Bone marrow (tissue), 2 donors: Measurements from ENCODE around the gene GALNTL6.
"Not testable (repeated sequence)": the region's sequence is repeated elsewhere in the genome, so short reads cannot be mapped to it uniquely, and the experiment has no call there.

Source experiments
- DNase-seq, 2 donors: peaks; one replicate each; lab custom pipeline; 2025; lab: John Stamatoyannopoulos, UW

The GALNTL6 gene

GRCh38 chr4:173019664-173020063, 1206.5 kb downstream of the GALNTL6 start:
- DNase-seq = no peak

DNA sequence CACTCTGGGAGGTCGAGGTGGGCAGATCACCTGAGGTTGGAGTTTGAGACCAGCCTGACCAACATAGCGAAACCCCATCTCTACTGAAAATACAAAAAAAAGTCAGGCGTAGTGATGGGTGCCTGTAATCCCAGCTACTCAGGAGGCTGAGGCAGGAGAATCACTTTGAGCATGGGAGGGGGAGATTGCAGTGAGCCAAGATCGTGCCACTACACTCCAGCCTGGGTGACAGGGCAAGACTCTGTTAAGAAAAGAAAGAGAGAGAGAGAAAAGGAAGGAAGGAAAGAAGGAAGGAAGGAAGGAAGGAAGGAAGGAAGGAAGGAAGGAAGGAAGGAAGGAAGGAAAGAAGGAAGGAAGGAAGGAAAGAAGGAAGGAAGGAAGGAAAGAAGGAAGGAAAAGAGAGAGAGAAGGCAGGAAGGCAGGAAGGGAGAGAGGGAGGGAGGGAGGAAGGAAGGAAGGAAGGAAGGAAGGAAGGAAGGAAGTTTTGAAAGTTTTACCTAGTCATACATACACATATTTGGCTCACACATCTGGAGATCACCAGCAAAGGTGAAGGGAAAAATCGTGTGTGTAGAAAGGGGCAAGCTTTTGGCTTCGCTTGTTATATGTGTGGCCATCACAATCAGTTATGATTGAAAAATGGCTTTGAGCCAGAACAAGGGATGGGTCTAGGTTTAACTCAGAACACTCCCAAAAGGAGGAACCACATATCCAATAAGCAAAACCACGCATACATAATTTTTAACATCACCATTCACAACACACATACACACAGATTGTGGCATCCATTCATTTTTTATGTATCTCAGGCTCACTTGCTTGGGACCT, 1208.8 kb downstream of the GALNTL6 start:
- not testable (repeated sequence) for DNase-seq

GRCh38 chr4:173024203-173024602, 1211.0 kb downstream of the GALNTL6 start:
- no peak for DNase-seq

- peak in 1 of 2 donors; percentile 41 for DNase-seq
Observed at GRCh38 chr4:173025131-173025530, 1211.9 kb downstream of the GALNTL6 start.

GRCh38 chr4:173037242-173037641, 1224.0 kb downstream of the GALNTL6 start:
- no peak for DNase-seq

DNA sequence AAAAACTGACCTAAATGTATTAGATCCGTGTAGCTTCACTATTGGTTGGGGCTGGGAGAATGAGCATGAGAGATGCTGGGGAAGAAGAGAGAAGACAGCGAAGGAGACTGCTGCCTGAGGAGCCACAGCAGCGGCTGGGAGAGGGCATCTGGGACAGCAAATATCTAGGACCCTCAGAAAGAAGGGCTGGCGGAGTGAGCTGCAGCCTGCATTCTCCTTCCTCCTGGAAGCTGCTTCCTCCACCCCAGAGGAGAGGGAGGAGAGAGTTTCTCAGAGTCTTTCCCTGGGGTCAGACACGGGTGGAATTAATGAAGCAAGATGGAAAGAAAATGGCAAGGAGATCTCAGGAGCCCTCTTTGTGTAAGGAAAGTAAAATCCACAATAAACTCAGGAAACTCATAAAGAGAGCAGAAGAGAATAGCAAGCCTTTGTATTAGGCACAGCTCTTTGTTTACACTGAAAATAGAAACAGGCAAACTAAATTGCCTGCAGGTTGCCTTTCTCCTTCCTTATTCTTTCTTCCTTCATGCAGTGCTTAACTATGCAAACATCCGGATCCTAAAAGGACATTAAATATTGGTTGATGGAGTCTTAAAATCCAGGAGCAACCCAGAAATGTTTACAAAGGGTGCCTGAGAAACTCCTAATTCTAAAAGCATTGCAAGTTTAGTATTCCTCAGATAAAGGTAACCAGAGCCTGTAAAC, 1225.1 kb downstream of the GALNTL6 start:
- DNase-seq = no peak

DNA sequence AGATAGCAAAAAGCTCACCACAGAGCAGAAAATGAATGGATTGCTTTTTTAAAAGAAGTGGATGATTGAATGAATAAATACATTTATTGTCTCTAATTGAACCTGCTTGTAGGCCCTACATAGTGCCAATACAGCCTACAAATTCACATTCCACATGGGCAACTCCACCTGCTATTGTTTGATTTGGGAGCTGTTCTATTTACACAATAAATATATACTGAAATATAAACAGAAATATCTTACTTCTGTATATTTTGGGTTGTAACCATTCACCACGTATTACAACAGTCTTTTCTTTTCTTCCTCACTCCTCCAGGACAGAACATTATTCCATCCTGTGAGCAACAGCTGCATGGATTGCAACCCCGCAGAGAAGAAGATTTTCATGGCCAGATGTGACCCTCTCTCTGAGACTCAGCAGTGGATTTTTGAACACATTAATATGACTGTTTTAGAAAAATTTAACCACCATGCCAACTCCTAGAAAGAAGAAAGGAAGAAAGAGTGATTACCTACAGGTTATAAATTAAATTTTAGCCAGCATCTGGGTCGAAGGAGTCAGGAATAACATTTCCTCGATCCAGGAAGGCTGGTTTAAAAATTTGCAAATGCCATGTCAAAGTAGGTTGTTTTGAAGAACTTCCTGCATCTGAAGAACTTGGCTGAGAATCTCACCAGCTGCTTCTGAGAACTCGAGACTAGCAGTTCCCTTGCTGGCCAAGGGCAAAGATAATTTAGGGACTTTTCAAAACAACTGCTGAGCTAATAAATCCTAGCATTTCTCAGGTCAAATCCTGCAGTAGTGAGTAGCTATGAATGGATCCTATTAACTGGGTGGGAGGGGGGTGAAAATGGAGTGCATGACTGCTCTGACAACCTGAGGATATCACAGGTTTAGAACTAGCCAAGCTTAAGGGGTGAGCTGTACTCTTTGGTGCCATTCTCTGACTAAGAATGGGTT, 1226.7 kb downstream of the GALNTL6 start:
- peak in 1 of 2 donors; percentile 17 for DNase-seq

DNA sequence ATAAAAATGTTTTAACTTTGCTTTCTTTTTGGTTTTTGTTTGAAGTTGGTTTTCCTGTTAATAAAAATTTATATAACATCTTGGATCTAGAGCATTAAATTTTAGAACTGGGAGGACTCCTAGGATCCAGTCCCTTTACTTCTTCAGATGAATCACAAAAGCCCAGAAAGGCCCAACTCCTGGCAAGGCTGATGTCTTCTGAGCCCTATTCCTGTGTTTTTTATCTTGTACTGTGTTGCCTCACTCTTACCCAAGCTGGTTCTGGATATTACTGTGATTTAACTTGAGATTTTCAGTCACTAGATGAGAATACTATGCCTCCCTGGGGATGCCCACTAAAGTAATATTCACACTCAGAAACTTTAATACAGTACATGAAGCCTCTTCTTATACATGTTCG, 1228.3 kb downstream of the GALNTL6 start:
- DNase-seq = no peak

DNA sequence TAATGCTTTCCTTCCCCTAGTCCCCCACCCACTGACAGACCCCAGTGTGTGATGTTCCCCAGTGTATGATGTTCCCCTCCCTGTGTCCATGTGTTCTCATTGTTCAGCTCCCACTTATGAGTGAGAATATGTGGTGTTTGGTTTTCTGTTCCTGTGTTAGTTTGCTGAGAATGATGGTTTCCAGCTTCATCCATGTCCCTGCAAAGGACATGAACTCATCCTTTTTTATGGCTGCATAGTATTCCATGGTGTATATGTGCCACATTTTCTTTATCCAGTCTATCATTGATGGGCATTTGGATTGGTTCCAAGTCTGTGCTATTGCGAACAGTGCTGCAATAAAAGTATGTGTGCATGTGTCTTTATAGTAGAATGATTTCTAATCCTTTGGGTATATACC, 1228.9 kb downstream of the GALNTL6 start:
- not testable (repeated sequence) for DNase-seq

- DNase-seq = no peak
Observed at GRCh38 chr4:173044340-173044739, 1231.1 kb downstream of the GALNTL6 start.

- DNase-seq = no peak
Observed at GRCh38 chr4:173045571-173045970, 1232.4 kb downstream of the GALNTL6 start.

DNA sequence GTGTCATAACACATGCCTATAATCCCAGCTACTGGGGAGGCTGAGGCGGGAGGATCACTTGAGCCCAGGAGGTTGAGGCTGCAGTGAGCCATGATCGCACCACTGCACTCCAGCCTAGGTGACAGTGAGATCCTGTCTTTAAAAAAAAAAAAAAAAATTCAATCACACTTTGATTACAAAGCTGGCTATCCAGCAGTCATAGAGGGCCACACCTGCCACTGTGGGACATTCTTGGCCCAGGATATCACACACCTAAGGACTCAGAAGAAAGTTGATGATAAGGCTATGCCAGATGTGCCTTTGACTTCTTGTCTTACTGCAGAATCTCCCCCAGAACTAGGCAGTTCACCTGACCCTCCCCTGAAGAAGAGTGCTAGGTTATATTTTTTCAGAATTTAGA, 1232.9 kb downstream of the GALNTL6 start:
- no peak for DNase-seq

DNA sequence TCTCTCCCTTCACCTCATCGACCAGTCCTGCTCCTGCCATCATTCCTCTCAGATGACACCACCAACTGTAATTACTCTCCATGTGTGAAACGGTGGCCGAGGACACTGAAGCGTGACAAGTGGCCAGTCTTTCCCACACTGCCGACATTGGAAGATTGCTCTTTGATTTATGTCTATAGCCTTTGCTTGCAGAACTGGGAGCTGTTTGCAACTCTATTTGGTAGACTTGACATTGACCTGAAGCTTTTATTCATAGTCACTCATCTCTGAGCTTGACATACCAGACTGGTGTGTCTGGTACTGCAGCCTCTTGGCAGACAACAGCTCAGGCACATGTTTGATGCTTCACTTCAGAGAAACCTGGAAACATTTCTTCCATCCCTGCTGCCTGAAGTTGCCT, 1233.6 kb downstream of the GALNTL6 start:
- DNase-seq = no peak

GRCh38 chr4:173051232-173051631, 1238.0 kb downstream of the GALNTL6 start:
- DNase-seq = no peak

DNA sequence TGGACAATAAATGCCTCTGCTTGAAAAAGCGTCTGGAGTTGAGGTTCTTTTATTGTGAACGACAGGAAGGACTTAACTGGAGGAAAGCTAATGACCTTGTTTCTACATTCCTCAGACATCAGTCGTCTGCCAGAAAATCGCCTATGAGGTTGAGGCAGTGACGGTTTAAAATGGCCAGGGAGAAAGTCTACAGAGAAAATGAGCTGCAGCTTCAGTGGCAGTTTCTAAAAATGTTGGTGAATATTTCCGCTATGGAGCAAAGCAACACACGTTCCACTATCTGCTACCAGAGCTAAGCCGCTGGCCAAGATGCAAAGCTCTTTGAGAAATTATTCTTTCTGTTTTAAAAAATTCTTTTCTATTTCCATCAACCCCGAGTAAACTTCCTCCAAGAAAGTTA, 1238.5 kb downstream of the GALNTL6 start:
- no peak for DNase-seq

GRCh38 chr4:173052439-173052838, 1239.2 kb downstream of the GALNTL6 start:
- DNase-seq = no peak

GRCh38 chr4:173056271-173056670, 1243.1 kb downstream of the GALNTL6 start:
- no peak for DNase-seq

GRCh38 chr4:173056710-173057109, 1243.5 kb downstream of the GALNTL6 start:
- no peak for DNase-seq

GRCh38 chr4:173057442-173057841, 1244.2 kb downstream of the GALNTL6 start:
- DNase-seq = no peak

- DNase-seq = no peak
Observed at GRCh38 chr4:173057901-173058300, 1244.7 kb downstream of the GALNTL6 start.

- DNase-seq = no peak
Observed at GRCh38 chr4:173061160-173061559, 1248.0 kb downstream of the GALNTL6 start.

GRCh38 chr4:173073939-173074500, 1260.8 kb downstream of the GALNTL6 start:
- DNase-seq = no peak
